ENCODE results near the gene UNKL.
A peak's percentile ranks its signal among the peaks of the same experiment; 100 is the strongest.

UNKL gene

GRCh38 chr16:1318268-1318545 lies 96.3 kb downstream of the UNKL start:
- no peak for DNase-seq

- DNase-seq: peak; percentile 17
Measured at GRCh38 chr16:1317479-1318267, 96.8 kb downstream of the UNKL start.

DNA sequence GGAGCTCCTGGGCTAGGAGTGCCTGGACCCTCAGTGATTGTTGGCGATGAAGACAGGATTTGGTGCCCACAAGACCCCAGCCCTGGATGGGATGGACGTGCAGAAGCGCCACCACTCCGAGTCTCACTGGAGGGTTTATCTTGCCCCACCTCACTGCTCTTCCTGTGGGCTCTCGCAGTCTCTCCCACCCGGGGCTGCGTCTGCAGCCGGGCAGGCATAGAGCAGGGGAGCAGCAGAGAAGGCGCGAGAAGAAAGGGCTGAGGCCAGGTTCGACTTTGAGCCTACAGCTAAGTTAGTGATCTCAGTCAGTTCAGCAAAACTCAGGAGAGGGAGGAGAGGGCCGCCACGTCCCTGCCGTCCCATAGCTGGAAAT lies 98.5 kb downstream of the UNKL start:
- DNase-seq: no peak

- DNase-seq: no peak
Measured at GRCh38 chr16:1315081-1316032, 99.1 kb downstream of the UNKL start.

- no peak for DNase-seq
Measured at GRCh38 chr16:1314399-1315068, 100.0 kb downstream of the UNKL start.

GRCh38 chr16:1313721-1314369 lies 100.7 kb downstream of the UNKL start:
- DNase-seq: no peak
